Panc1 (cell line): ENCODE data around the gene SMIM33. TPM values are rescaled to one million over a fixed set of nuclear protein-coding genes. Genes with fewer than 3 reads are reported as not detected.

ENCODE experiments used
- ATAC-seq: fragments of 200-7000 bp; cut with Tn5 transposase; 2 replicates; pipeline ENCODE4 v1.9.1; 2020; ENCODE audit warnings: mild to moderate bottlenecking, moderate library complexity
- BruUV-seq: library from RNA; stranded (reverse); fragments of 400-500 nt; replicated peaks from 2 replicates; lab custom pipeline; 2021; lab: Mats Ljungman, UMichigan
- CTCF ChIA-PET: fragments of 300-600 bp; sonication (Branson Sonifier 250); formaldehyde crosslinking; loops from one replicate; lab custom pipeline; 2022; ENCODE audit warnings: antibody characterized with exemption; lab: Charles Lee
- POLR2A ChIA-PET: fragments of 300-600 bp; sonication (Branson Sonifier 250); formaldehyde crosslinking; loops from one replicate; lab custom pipeline; 2022; ENCODE audit warnings: antibody characterized with exemption; lab: Charles Lee
- DNase-seq: peaks from one replicate; pipeline ENCODE4 v3.0.0-alpha.2; 2010; ENCODE audit warnings: low read depth, low spot score
- H3K27ac ChIP-seq: 2 replicates; pipeline ENCODE4 v1.5.1; 2011; ENCODE audit warnings: mild to moderate bottlenecking, low read length, inconsistent platforms
- H3K27me3 ChIP-seq: fragments of 200-500 bp; sonication (Bioruptor generic); 2 replicates; pipeline ENCODE4 v1.6.0; 2014; ENCODE audit warnings: low read length, inconsistent platforms; ENCODE audit not compliant: control insufficient read depth, insufficient read depth
- H3K36me3 ChIP-seq: fragments of 200-500 bp; sonication (Bioruptor generic); 2 replicates; pipeline ENCODE4 v1.5.1; 2014; ENCODE audit warnings: inconsistent platforms, mild to moderate bottlenecking, low read length, moderate library complexity; ENCODE audit not compliant: control insufficient read depth, insufficient read depth
- H3K4me1 ChIP-seq: 2 replicates; pipeline ENCODE4 v1.5.1; 2011; ENCODE audit warnings: inconsistent platforms, mild to moderate bottlenecking, low read length, moderate library complexity; ENCODE audit not compliant: control insufficient read depth, insufficient read depth
- H3K4me3 ChIP-seq, 2 experiments: 2 replicates each; pipeline ENCODE4 v1.5.1; 2011 to 2012; ENCODE audit warnings: low read depth in 2 of 2, low read length in 2 of 2, mild to moderate bottlenecking in 2 of 2, inconsistent platforms in 1 of 2, moderate library complexity in 1 of 2
- H3K9me3 ChIP-seq: fragments of 200-500 bp; sonication (Bioruptor generic); 2 replicates; pipeline ENCODE4 v1.5.1; 2014; ENCODE audit warnings: low read depth, mild to moderate bottlenecking, inconsistent platforms, low read length, moderate library complexity; ENCODE audit not compliant: control insufficient read depth, insufficient read depth
- CTCF ChIP-seq: fragments of 450-650 bp; IDR thresholded peaks from 2 replicates; pipeline ENCODE4 v1.5.1; 2017; ENCODE audit warnings: mild to moderate bottlenecking
- POLR2AphosphoS5 ChIP-seq: IDR thresholded peaks from 2 replicates; pipeline ENCODE4 v1.6.1; 2012; ENCODE audit warnings: mild to moderate bottlenecking, low read depth, low read length, moderate library complexity
- REST ChIP-seq, 2 experiments: IDR thresholded peaks; 2 replicates each; pipeline ENCODE4 v1.6.1; 2011 to 2012; ENCODE audit warnings: low read depth in 2 of 2, control low read depth in 1 of 2, low read length in 1 of 2, mild to moderate bottlenecking in 1 of 2, moderate library complexity in 1 of 2; ENCODE audit not compliant: insufficient read depth in 1 of 2
- SIN3A ChIP-seq: IDR thresholded peaks from 2 replicates; pipeline ENCODE4 v1.6.1; 2012; ENCODE audit warnings: low read depth, mild to moderate bottlenecking, low read length, moderate library complexity, borderline replicate concordance; ENCODE audit not compliant: insufficient read depth
- TCF7L2 ChIP-seq: IDR thresholded peaks from 2 replicates; pipeline ENCODE4 v1.6.1; 2011; ENCODE audit warnings: mild to moderate bottlenecking, low read depth, low read length, inconsistent platforms
- in situ Hi-C: cut with HindIII; loops from 2 replicates; pipeline ENCODE4 v1.10.0; 2016; ENCODE audit warnings: low sequenced_read_pairs, low pct_unique_long_range_greater_than_20kb
- intact Hi-C: fragments of 100-400 bp; cut with micrococcal nuclease; formaldehyde crosslinking; loops from one replicate; pipeline ENCODE4 v1.10.0; 2022; ENCODE audit not compliant: unreplicated experiment
- total RNA-seq: library from RNA; stranded (reverse); gene quantifications from one replicate; pipeline ENCODE4 v1.2.1, GENCODE V29; 2021; ENCODE audit not compliant: unreplicated experiment

Gene SMIM33
- total RNA-seq, 1 experiment from 2014 or later, result not detected

GRCh38 chr5:139425497-139425896, 45.3 kb upstream of the SMIM33 start:
- POLR2A ChIA-PET, result no interaction called here
- in situ Hi-C loops (no loop called here), intact Hi-C loops (no loop called here)
- no TSS peak for BruUV-seq
- H3K36me3 ChIP-seq, result no peaks in the 10 kb centered on the region
- no peaks in the 10 kb centered on the region for H3K4me1 ChIP-seq
- no peaks in the 10 kb centered on the region for H3K27me3 ChIP-seq
- TF ChIP-seq REST (IDR thresholded peaks at IDR 0.05; ENCODE audit: insufficient read depth in 1 of 2, low read depth in 2 of 2, low read length in 1 of 2) (no peak), CTCF (no peak), POLR2AphosphoS5 (no peak)
- H3K9me3 ChIP-seq, result no peaks in the 10 kb centered on the region
- CTCF ChIA-PET, result no interaction called here
- no peak for ATAC-seq
- no peak overlapping the region for H3K4me3 ChIP-seq
- H3K27ac ChIP-seq, result no peak overlapping the region
- no peak for DNase-seq

- no peaks in the 10 kb centered on the region for H3K4me1 ChIP-seq
- ATAC-seq (no peak), DNase-seq (no peak)
- intact Hi-C loops (no loop called here), in situ Hi-C loops (no loop called here)
- no peaks in the 10 kb centered on the region for H3K27me3 ChIP-seq
- no peaks in the 10 kb centered on the region for H3K9me3 ChIP-seq
- no peak overlapping the region for H3K4me3 ChIP-seq
- TF ChIP-seq CTCF (no peak), POLR2AphosphoS5 (no peak), SIN3A (no peak), REST (IDR thresholded peaks at IDR 0.05; ENCODE audit: insufficient read depth in 1 of 2, low read depth in 2 of 2, low read length in 1 of 2) (no peak), TCF7L2 (no peak)
- H3K27ac ChIP-seq, result no peak overlapping the region
- H3K36me3 ChIP-seq, result no peaks in the 10 kb centered on the region
- POLR2A ChIA-PET, result no interaction called here
- CTCF ChIA-PET, result no interaction called here
- no TSS peak for BruUV-seq
These were observed 44.5 kb upstream of the SMIM33 start for GRCh38 chr5:139426203-139426885.
